ENCODE results near the gene RIPOR2. TPM values are rescaled to one million over a fixed set of nuclear protein-coding genes. Genes with fewer than 3 reads are reported as not detected.

Gene RIPOR2
- total and polyA plus RNA-seq, 10 of the 15 experiments (the other 5 are each of a cell fraction or from before 2014, with no cell fraction given) = 22.2 to 48.2 (median 34.7) TPM

DNA sequence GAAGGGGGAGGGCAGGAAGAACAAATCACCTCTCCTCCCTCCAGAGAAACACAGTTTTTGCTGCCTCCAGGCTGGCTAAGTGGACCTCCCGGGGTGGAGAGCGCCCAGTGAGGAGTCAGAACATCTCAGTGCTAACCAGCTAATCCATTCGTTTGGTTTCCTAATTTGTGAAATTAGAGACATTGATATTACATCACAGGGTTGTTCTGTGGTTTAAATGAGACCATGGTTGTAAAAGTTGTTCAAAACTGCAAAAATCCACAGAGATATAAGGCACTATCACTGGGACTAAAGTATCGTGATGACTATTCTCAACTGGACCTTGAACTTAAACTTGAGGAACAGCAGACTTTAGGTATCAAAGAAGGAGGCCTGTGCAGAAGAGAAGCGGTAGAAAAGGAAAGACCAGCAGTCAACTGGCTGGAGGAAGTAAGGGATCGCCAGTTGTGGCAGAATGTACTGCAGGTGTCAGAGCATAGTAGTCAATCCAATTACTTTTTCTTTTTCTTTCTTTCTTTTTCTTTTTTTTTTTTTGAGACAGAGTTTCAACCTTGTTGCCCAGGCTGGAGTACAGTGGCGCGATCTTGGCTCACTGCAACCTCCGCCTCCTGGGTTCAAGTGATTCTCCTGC is 33.9 kb downstream of the RIPOR2 start:
- in situ Hi-C loops (cut with MboI) = no loop called here
- no peaks in the 10 kb centered on the region for H3K79me2 ChIP-seq (ENCODE audit: control insufficient read depth, insufficient read depth, low read length)
- no peaks in the 10 kb centered on the region for H3K4me1 ChIP-seq (ENCODE audit: control insufficient read depth, insufficient read depth, low read length)
- no peak overlapping the region for H3K9ac ChIP-seq (ENCODE audit: control insufficient read depth, insufficient read depth, low read length)
- H3K4me3 ChIP-seq = no peak overlapping the region
- FAIRE-seq (no peak), ATAC-seq (no peak), DNase-seq (ENCODE audit: low read depth, low spot score) (no peak)
- WGBS (ENCODE audit: insufficient coverage, insufficient replicate concordance, low lambda C conversion rate, missing lambda C conversion rate) = 68% methylated on average over 6 of the region's 9 CpGs
- H3K9me3 ChIP-seq (replicated peaks; ENCODE audit: control insufficient read depth, insufficient read depth, low read length) = no peaks in the 10 kb centered on the region; the same call in 2 of the 3 replicates
- H3K27me3 ChIP-seq (replicated peaks in 1 of 2; ENCODE audit: control insufficient read depth in 2 of 2, insufficient read depth in 2 of 2, low read length in 1 of 2) = no peaks in the 10 kb centered on the region
- no TSS peak for BruUV-seq (replicated peaks)
- no peak overlapping the region for H3K27ac ChIP-seq (ENCODE audit: control insufficient read depth, insufficient read depth)
- H3K4me2 ChIP-seq (ENCODE audit: control insufficient read depth, insufficient read depth) = no peak overlapping the region
- TF ChIP-seq SUZ12 (IDR thresholded peaks at IDR 0.05; ENCODE audit: unreplicated experiment) (no peak), SUPT20H (IDR thresholded peaks at IDR 0.05; ENCODE audit: borderline replicate concordance, control insufficient read depth, low read depth, low read length) (no peak), ZNF274 (IDR thresholded peaks at IDR 0.05; ENCODE audit: insufficient read depth, insufficient read length) (no peak), TCF3 (IDR thresholded peaks at IDR 0.05; ENCODE audit: borderline replicate concordance, insufficient read depth, low read depth, low read length) (no peak), MTA2 (IDR thresholded peaks at IDR 0.05; ENCODE audit: low read depth) (no peak), MXI1 (IDR thresholded peaks at IDR 0.05; ENCODE audit: low read depth, low read length) (no peak), MYC (IDR thresholded peaks at IDR 0.05; ENCODE audit: insufficient read depth, insufficient read length, insufficient replicate concordance, low read length, severe bottlenecking) (no peak), BHLHE40 (IDR thresholded peaks at IDR 0.05; ENCODE audit: borderline replicate concordance in 1 of 2, low read depth in 2 of 2, low read length in 1 of 2) (no peak), POLR2A (IDR thresholded peaks at IDR 0.05; ENCODE audit: low read depth, low read length) (no peak), EZH2 (IDR thresholded peaks at IDR 0.05; ENCODE audit: borderline replicate concordance, control insufficient read depth, low read depth, low read length) (no peak), EED (IDR thresholded peaks at IDR 0.05; ENCODE audit: low read depth) (no peak), ZNF24 (IDR thresholded peaks at IDR 0.05) (no peak), CHD4 (IDR thresholded peaks at IDR 0.05) (no peak), NR2F1 (conservative IDR thresholded peaks at IDR 0.05) (no peak), JUNB (IDR thresholded peaks at IDR 0.05) (no peak)
- TF ChIP-seq, protein P1, sequence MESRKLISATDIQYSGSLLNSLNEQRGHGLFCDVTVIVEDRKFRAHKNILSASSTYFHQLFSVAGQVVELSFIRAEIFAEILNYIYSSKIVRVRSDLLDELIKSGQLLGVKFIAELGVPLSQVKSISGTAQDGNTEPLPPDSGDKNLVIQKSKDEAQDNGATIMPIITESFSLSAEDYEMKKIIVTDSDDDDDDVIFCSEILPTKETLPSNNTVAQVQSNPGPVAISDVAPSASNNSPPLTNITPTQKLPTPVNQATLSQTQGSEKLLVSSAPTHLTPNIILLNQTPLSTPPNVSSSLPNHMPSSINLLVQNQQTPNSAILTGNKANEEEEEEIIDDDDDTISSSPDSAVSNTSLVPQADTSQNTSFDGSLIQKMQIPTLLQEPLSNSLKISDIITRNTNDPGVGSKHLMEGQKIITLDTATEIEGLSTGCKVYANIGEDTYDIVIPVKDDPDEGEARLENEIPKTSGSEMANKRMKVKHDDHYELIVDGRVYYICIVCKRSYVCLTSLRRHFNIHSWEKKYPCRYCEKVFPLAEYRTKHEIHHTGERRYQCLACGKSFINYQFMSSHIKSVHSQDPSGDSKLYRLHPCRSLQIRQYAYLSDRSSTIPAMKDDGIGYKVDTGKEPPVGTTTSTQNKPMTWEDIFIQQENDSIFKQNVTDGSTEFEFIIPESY (IDR thresholded peaks at IDR 0.05) = no peak
- TF ChIP-seq, protein P2, sequence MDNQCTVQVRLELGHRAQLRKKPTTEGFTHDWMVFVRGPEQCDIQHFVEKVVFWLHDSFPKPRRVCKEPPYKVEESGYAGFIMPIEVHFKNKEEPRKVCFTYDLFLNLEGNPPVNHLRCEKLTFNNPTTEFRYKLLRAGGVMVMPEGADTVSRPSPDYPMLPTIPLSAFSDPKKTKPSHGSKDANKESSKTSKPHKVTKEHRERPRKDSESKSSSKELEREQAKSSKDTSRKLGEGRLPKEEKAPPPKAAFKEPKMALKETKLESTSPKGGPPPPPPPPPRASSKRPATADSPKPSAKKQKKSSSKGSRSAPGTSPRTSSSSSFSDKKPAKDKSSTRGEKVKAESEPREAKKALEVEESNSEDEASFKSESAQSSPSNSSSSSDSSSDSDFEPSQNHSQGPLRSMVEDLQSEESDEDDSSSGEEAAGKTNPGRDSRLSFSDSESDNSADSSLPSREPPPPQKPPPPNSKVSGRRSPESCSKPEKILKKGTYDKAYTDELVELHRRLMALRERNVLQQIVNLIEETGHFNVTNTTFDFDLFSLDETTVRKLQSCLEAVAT (IDR thresholded peaks at IDR 0.05) = no peak
- no peak overlapping the region for H2AFZ ChIP-seq (ENCODE audit: control insufficient read depth, low read depth, low read length)
- ChIA-PET SMC1A (ENCODE audit: uncharacterized antibody, unreplicated experiment) (interaction anchor here (0.9 to 2.5 kb wide), 4 partner anchors 11 to 35 kb away, joined by 3 to 14 read pairs (median 4); no protein-coding TSS in a partner anchor), POLR2A (no interaction called here), RAD21 (ENCODE audit: unreplicated experiment) (interaction anchor here (1.0 kb wide), 1 partner anchor 116 kb away, joined by 3 read pairs; no protein-coding TSS in a partner anchor), CTCF (interaction anchor here (0.9 kb wide), 1 partner anchor 90 kb away, joined by 3 read pairs; no protein-coding TSS in a partner anchor)
- H4K20me1 ChIP-seq (ENCODE audit: control insufficient read depth, insufficient read depth) = peaks cover 3% of the 10 kb centered on the region; the same call in 1 of the 2 replicates
- intact Hi-C loops (cut with micrococcal nuclease; ENCODE audit: unreplicated experiment) = no loop called here
- H3K36me3 ChIP-seq (ENCODE audit: control insufficient read depth in 2 of 2, insufficient read depth in 2 of 2, low read length in 1 of 2) = no peaks in the 10 kb centered on the region; a peak in 2 of 4 replicates
